Fibroblast of skin of left biceps (primary cell): ENCODE results near the gene PCDH9.
"Not testable (repeated sequence)": the region's sequence is repeated elsewhere in the genome, so short reads cannot be mapped to it uniquely, and the experiment has no call there.

Experiments used
- DNase-seq, 2 experiments: peaks; one replicate each; pipeline ENCODE4 v3.0.0-alpha.2; 2013; ENCODE audit warnings: low read depth in 2 of 2

The PCDH9 gene

GRCh38 chr13:66661336-66661735 lies 568.8 kb downstream of the PCDH9 start:
- no peak for DNase-seq

DNA sequence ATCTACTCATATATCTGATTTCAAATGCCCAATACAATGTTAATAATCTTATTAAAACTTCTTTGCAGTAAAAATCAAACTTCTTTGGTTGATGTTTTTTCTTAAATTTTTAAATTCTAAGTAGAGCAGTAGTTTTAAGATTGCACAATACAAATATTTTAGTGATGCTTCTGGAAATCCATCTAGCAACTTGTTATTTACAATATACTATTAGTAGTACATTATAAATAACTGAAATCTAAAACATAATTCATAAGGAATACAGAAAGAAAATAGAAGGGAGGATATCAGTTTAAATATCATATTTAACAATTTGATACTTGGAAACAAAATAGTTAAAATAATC lies 569.7 kb downstream of the PCDH9 start:
- no peak for DNase-seq

DNA sequence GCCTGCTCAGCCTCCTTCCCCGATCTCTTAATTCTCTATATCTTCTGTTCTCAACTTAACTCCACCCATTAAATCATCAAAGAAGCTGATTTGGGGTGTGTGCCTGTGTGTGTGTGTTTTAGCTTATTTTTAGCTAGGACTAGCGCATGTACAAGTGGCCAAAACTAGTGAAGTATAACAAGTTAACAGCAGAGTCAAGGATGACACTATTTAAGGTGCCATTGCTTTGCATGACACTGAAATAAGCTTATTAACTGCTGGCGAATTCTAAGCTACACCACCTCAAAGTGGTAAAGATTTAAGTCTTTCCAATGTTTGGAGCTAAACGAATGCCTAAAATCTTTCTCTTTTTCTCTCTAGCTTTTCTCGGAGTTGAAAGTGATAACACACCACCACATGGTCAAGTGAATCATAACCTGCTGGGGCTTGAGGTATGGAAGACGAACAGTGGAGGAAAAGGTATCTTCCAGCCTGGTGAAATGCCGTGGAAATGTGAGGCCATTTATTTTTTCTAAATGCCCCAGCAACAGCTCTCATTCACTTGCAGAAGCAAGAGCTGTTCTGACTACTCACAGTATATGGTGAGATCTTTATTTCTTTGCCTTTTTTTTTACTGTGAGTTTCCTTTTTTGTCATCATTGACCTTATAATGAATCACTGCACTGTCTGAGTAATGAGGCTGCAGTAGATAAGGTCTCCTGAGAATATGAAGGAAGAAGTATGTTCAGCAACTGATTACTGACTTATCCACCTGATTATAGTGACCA lies 570.3 kb downstream of the PCDH9 start:
- peak in 1 of 2 experiments; percentile 26 for DNase-seq

- DNase-seq, result no peak
Observed at GRCh38 chr13:66659286-66659685, 570.9 kb downstream of the PCDH9 start.

DNA sequence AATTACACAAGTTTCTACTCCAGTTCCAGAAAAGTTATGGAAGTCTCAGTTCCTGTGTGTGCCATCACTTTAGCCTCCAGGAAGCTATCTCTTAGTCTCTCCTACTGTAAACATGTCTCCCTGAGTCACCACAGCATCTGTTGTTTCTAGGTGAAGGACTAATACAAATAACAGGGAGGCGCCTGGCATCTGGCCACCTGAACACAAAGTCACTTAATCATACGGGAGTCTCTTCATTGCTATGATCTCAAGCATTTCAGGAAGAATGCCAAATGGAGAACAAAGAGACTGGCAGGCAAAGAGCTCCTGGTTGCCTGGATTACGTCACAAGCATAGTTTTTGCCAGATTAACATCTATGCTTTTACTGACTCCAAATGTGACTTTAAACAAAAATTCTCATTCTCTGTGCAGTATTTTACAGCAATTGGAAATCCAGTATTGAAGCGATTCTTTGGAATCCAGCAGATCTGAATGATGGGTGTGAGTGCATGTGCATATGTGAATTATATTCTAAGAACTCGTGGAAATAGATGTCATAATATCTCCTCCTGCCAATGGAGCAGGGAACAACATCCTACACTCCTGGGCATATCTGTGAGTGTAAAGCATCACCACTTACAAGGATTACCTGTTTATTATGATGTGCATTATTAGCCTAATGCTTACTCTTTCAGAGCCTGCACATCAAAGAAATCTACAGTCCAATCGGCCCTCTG lies 572.8 kb downstream of the PCDH9 start:
- peak; percentile 60 to 76 for DNase-seq

DNA sequence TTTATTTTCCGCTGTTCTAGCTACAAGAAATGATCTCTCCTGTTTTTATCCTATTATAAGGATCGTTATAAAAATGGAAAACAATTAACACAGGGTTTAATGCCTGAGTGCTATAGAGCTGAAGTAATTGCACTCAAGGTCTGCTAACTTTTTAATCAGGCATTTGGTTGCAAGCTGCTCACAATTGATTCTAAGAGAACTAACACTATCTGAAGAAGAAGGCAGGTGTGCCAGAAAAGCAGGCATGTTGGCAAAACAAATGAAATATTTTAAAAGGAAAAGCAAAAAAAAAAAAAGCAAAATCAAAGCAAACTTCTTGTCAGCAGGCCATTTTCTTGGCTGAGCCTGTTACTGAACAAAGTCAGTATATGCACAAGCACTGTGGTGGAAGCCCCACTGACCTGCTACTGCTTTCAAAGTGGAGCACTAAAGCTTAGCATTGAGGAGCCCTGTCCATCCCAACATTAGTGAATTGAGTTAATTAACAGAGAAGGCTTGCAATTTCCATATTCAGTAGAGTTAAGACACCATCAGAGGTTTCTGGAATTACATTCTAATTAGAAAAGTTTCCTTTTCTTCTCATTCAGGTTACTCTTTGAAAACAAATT lies 574.2 kb downstream of the PCDH9 start:
- DNase-seq, result no peak

DNA sequence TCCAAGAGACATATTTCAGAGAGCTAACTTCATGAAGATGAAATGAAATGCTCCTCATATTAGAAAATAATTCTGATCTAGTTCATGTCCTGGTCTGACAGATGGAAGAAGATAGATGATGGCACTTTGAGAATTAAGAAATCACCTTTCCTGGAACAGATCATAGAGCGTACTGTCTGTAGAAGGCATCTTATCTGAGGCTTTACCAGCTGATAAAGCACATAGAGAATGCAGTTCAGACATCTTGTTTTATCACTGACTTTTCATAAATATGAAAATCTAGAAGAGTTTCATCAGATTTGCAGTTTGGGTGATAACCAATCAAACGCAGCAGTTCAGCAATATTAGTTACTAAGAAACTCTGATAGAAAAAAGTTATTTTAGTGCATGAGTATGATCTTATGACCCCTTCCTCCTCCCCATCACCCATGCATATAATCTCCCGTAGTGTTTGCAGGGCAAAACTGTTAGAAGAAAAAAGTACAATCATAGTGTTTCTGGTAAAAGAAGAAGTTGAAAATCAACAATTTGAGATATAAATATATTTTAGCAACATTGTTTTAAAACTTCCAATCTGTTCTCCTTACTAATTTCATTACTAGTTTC lies 585.2 kb downstream of the PCDH9 start:
- DNase-seq, result no peak

- DNase-seq, result no peak
Observed at GRCh38 chr13:66640231-66640630, 589.9 kb downstream of the PCDH9 start.

DNA sequence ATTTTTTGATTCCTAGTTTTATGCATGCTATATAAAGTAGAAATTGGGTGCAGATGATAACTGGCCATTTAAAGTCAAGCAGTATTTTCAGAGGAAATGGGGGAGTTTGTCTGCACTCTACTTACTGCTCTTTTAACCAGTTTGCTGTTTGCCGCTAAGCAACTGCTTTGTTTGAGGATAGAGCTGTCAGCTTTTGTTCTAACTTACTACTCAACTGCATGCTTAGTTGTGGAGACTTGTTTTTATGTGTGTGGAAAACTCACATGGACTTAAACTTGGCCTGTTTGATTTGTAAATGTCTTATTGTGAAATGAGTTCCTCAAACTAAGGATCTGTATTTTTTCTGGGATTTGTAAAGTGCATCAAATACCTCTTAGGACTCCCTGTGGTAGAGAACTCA lies 591.1 kb downstream of the PCDH9 start:
- no peak for DNase-seq

- DNase-seq, result peak; percentile 64 to 78
Observed at GRCh38 chr13:66635526-66635925, 594.6 kb downstream of the PCDH9 start.

- DNase-seq, result no peak
Observed at GRCh38 chr13:66634384-66634783, 595.8 kb downstream of the PCDH9 start.

- no peak for DNase-seq
Observed at GRCh38 chr13:66627512-66627911, 602.6 kb downstream of the PCDH9 start.

DNA sequence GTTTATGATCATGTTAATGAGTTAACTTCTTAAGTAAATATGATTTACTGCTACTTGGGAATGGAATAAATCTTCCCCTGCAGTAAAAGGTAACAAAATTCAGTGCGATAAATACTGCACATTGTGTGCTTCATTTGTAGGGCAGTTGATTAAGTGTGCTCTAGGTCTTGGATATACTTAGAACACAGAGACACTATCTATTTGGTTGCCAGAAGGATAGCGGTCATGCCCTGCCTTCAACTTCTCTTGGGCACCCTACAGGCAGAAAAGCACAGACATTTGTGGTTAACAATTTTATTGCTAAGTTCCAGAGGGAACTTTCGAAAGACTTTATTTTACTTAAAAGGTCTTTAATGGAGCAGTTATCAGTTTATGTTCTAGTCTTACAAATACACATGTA lies 605.8 kb downstream of the PCDH9 start:
- no peak for DNase-seq

DNA sequence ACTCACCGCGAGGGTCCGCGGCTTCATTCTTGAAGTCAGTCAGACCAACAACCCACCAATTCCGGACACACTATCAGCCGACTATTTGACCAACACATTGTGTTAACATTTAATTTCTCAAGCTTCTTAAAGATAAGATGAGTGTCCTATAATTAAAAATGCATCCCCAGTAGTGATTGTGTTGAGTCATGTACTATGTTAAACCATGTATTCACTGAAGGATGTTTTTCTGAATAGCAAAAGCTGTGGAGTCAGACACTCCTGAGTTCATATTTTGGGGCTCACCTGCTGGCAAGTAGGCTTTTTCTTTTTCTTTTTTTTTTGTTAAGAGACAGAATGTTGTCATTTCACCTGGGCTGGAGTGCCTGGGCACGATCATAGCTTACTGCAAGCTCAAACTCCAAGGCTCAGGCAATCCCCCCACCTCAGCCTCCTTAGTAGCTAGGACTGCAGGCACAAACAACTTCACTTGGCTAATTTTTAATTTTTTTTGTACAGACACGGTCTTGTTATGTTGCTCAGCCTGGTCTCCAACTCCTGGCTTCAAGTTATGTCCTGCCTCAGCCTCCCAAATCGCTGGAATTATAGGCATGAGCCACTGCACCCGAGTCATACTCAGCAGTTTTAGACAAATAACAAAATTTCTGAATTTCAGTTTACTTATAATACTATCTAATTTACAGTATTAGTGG lies 606.9 kb downstream of the PCDH9 start:
- no peak for DNase-seq

DNA sequence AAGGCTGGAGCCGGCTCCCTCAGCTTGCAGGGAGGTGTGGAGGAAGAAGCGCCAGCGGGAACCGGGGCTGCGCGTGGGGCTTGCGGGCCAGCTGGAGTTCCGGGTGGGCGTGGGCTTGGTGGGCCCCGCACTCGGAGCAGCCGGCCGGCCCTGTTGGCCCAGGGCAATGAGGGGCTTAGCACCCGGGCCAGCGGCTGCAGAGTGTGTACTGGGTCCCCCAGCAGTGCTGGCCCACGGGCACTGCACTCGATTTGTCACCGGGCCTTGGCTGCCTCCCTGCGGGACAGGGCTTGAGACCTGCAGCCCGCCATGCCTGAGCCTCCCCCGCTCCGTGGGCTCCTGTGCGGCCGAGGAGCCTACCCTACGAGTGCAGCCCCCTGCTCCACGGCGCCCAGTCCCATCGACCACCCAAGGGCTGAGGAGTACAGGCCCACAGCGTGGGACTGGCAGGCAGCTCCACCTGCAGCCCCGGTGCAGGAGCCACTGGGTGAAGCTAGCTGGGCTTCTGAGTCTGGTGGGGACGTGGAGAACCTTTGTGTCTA lies 608.2 kb downstream of the PCDH9 start:
- not testable (repeated sequence) for DNase-seq

DNA sequence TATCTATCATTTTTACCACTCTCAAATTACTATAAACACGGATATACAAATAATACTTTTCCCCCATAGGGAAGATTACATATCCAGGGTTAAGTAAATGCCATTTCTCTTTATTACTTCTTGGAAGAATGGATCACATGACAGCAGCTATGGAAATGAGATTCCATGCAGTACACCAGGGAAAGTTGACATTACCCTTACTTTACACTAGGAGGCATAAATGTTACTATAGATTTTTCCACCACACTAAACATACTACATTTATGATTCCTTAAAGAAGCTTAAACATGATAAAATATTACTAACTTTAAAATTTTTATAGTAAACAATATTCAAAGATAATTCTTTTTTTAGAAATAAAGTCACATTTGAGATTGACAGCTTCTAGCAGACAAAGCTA lies 611.4 kb downstream of the PCDH9 start:
- no peak for DNase-seq

- DNase-seq, result no peak
Observed at GRCh38 chr13:66617786-66618185, 612.4 kb downstream of the PCDH9 start.

DNA sequence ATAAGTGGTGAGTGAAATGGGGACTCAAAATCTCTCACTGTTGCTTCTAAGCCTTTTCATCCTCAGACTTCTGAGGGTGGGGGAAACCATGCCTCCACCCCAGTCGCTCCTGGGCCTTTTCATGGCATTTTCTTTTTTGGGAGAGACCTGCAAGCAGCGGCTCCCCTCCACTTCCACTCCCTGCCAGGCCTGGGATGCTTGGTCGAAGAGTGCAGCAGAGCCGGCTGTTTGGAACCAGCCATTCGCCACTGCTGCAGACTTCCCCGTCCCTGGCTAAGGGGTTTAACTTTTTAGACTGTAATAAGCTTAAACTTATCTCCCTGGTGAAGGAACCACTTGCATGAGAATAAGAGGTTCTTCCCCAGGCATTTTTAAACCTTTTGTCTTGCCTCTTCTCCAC lies 617.2 kb downstream of the PCDH9 start:
- DNase-seq, result no peak

GRCh38 chr13:66586489-66586888 lies 643.6 kb downstream of the PCDH9 start:
- peak; percentile 4 to 8 for DNase-seq

DNA sequence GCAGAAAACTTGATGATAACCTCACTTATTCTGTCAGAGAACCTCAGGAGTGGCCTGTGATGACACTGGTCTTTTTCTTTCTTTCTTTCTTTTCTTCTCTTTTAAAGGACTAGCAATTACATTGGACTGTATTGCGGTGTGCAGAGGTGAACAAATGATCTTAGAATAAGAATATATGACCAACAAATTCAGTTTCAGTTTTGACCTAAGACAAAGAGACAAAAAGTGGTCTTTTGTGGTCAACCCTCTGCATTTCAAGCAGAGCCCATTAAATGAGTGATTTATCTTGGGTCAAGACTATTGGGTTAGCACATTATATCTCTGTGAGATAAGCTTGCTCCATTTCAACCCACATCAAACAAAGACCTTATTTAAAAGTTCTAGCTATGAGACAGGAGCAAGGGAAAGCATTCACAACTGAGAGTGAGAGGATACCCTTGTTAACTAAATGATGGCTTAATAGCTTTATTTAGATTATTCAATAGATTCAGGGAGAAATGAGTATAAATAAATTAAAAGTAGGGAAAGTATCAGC lies 644.4 kb downstream of the PCDH9 start:
- DNase-seq, result no peak

GRCh38 chr13:66581675-66582074 lies 648.5 kb downstream of the PCDH9 start:
- DNase-seq, result no peak
